Right kidney (tissue), 9 donors: Measurements from ENCODE around the gene TNFAIP8L3.
"Not testable (repeated sequence)": the region's sequence is repeated elsewhere in the genome, so short reads cannot be mapped to it uniquely, and the experiment has no call there.

Experiments
- DNase-seq: peaks from one replicate; pipeline ENCODE4 v3.0.0-alpha.2; 2016
- long read RNA-seq, 8 donors: transcript quantifications; one replicate each; lab custom pipeline, GENCODE V29; 2026

Gene TNFAIP8L3
- long read RNA-seq, donor 1 = 0 reads
- long read RNA-seq, donor 2 = 0 reads
- long read RNA-seq, donor 3 = 0 reads
- long read RNA-seq, donor 4 = 0 reads
- long read RNA-seq, donor 5, partial matches to known transcripts = 0 of 2 reads
- long read RNA-seq, donor 5, other reads (novel, unspliced or antisense) = 0 of 2 reads
- long read RNA-seq, donor 6, partial matches to known transcripts = 0 of 1 reads
- long read RNA-seq, donor 6, other reads (novel, unspliced or antisense) = 0 of 1 reads
- long read RNA-seq, donor 7 = 0 reads
- long read RNA-seq, donor 8 = 0 reads

DNA sequence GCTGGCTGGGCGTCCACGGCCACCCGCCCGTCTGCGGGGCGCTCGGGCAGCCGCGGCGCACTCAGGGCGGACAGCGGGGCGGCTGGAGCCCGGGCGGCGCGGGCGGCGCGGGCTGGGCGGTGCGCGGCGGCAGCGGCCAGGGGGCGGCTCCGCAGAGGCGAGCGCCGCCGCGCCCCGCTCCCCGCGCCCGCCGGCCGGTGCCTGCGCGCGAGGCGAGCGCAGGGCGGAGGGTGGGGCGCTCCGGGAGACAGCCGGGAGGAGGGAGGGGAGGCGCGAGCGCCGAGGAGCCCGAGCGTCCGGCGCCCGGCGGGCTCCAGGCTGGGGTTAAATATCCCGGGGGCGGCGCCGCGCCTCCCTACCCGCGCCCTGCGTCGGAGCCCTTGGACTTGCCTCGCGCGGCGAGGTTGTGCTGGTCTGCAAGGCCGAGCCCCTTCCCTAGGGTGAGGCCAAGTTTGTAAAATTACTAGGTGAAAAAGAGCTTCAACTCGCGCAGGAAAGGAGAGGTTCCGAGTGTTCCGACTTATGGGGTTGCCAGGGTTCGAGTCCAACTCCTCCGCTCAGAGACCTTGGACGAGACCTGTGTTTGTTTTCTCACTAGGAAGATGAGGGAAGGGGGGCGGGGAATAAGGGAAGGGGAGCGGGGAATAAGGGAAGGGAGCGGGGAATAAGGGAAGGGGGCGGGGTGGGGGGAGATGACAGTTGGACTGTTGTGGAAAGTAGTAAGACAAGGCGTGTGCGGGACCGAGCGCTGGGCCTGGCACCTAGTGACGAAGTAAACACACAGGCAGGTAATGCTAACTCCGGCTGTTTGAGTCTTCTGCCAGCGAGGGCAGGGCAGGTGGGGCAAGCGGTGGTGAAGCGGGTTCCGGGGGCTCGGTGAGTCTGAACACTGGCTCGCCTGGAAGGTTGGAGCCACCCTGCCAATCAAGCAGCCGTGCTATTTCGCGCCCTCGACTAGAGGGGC lies at the start of gene TNFAIP8L3:
TNFAIP8L3 (minus strand) TSS at position 301 of the 964 bp plus-strand sequence. CDS start 311 bp downstream, outside the sequence.
- peak; percentile 56 for DNase-seq

DNA sequence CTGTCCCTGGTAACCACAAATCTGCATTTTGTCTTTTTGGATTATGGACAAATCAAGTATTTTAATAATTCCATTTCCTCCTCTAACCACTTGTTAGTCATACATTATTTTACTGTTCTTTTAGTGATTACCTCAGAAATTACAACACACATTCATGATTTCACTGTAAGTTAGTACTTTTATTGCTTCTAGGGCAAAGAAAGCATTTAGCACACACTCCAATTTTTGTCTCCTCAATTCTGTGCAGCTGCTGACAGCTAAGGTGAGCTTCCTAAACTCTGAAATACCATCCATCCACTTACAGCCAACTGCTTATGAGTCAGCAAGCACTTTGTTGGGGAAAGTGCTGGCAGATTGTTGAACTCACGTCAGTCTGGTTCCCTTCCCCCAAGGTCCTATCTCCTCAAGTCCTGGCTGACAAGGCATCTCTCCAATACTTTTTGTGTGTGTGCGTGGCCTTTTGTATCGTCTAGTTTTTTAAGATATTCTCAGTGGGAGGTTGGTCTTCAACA lies 49.4 kb upstream of the TNFAIP8L3 start:
- no peak for DNase-seq

DNA sequence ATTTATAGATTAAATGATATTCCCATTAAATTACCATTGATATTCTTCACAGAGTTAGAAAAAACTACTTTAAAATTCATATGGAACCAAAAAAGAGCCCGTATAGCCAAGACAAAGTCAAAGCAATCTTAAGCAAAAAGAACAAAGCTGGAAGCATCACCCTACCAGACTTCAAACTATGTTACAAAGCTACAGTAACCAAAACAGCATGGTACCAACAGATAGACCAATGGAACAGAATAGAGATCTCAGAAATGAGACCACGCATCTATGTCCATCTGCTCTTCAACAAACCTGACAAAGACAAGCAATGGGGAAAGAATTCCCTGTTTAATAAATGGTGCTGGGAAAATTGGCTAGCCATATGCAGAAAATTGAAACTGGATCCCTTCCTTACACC lies 45.6 kb upstream of the TNFAIP8L3 start:
- DNase-seq = not testable (repeated sequence)

DNA sequence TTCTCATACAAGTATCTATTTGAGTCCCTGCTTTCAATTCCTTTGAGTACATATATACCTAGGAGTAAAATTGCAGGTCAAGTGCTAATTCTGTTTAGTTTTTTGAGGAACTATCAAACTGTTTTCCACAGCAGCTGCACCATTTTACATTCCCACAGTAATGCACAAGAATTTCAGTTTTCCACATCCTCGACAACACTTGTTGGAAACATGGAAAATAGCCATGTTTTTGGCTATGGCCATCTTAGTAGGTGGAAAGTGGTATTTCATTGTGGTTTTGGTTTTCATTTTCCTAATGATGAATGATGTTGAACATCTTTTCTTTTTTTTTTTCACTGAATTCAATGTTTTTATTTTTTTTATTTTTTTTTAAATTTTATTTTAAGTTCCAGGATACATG lies 44.4 kb upstream of the TNFAIP8L3 start:
- DNase-seq = no peak

DNA sequence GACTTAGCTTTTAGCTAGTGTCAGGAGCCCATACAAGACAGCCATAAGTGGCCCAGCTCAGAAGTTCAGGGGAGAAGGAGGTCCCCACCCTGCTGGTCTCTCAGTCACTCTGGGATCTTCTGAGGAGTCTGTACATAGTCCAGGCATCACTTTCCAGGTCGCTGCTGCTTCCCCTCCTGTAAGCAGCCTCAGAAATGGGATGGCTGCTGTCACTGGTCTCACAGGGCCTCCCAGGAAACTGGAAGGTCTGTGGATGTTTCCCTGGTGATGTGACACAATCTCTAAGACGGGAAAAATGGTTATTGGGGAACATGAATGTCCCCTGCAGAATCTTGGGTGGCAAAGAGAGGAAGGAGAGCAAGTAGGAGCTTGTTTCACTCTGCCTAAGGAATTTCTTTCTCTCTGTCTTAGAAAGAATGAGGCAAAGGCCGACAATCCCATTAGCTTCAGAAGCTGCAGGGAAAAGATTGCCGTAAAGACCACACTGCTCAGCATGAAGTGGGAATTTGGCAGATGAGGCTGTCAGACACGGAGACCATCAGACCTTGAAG lies 43.2 kb upstream of the TNFAIP8L3 start:
- no peak for DNase-seq

DNA sequence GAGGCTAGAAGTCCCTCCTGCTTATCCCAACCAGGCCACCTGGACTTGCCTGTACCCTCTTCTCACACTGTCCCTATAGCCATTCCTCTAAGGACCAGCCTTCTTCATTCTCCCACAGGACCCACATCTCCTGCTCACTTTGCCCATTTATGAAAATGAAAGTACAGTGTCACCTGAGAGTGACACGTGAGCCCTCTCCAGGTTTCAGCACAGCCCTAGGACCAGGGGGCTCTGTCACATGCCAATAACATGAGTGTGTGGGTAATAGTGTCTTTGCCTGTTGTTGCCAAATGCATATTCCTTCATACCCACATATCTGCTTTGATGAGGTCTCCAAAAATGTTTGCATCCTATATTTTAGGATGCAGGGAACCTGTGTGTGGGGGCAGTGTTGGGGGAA lies 42.3 kb upstream of the TNFAIP8L3 start:
- no peak for DNase-seq

DNA sequence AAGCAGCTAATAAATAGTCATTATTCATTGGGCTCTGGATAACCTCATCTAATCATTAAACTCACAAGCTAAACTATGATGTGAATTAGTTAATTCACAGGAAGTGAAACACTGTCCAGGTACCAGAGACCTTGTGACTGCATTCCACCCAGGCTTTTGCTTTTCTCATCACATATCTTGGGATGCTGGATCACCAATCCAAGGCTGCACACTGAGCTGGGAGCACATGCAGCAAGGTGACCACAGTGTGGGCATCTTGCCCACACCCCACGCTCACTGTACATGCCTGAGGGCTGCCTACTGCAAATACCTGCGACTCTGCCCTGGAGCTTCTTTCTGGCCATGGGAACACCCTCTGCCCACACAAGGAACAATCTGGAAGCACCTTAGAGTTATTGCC lies 40.6 kb upstream of the TNFAIP8L3 start:
- DNase-seq = no peak

DNA sequence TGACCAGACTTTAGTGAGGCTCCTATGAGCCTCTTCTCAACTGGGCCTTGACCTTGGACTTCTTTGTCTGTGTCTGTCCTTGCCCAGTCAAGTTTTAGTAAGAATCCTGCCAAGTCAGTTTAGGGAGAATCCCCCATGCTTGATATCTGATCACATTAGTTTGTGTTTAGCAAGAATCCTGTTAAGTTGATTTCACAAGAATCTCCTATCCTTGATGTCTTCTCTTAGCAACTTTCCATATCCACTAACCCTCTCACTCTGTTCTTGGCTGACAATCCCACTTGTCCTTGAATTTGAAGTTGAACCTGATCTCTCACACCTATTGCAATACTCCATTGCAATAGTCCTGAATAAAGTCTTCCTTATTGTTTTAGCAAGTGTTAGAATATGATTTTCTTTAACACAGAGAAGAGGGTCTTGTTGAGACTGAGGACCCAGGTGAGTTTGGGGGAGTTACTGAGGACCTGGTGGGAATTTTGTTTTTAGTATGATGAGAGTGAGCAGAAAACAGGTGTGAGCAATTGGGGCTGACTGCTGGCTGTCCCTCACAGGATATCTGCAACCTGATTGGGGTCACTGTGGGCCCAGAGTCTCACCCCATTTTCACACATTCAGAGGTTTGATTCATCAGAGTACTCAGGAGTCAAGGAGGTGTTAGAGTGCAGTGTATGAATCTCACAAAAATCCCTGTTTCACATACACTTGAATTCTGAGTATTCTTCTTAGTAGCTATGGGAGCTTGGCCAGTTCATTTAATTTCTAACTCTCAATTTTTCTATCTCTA lies 39.9 kb upstream of the TNFAIP8L3 start:
- no peak for DNase-seq

DNA sequence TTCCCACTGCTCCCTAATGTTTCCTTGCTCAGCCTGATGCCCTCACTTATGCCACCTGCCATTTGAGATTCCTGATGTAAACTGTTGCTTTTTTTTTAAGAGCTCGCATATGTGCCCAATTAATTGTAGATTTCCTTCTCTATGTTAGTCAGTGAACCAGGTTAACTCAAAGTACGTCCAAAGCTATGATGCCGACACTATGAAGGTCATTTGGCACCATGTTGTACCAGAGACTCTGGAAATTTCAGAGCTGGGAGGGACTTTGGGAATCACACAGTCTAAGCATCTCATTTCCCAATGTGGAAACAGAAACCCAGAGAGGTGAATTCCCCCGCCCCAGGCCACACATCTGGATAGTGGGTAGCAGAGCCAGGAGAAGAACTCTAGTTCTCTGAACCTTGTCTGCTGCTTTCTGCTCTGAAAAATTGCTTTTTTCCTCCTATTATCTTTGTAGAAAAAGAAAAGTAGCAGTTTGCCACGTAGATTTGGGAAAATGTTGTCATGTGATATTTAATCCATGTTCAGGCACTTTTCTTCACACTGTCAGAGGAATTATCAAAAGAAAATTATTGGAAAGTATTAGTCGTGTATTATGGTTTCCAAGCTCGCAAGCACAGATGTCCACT lies 38.5 kb upstream of the TNFAIP8L3 start:
- no peak for DNase-seq

DNA sequence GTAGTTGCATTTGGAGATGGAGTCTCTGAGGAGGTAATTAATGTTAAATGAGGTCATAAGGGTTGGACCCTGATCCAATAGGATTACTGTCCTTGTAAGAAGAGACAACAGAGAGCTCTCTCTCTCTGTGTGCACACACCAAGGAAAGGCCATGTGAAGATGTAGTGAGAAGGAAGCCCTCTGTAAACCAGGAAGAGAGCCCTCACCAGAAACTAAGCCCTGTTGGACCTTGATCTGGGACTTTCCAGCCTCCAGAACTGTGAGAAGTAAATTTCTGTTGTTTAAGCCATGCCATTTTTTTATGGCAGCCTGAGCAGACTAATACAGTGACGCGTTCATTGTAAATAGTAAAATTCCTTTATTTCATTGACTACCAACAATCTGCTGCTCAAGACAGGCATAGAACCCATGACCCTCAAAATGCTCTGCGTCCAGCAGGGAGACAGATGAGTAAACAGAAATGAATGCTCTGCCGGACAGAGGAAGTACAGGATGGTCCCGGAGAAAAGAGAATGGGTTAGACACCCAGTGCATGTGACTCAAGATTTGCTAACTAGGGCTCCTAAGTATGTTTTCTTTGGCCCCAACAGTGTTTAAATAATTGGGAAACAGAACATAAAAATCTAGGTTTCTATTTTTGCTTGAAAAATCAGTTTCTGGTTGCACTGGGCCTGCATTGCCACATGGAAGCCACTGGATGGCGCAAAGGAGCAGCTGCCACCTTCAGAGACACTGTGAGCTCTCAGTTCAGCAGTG lies 37.9 kb upstream of the TNFAIP8L3 start:
- DNase-seq = no peak

DNA sequence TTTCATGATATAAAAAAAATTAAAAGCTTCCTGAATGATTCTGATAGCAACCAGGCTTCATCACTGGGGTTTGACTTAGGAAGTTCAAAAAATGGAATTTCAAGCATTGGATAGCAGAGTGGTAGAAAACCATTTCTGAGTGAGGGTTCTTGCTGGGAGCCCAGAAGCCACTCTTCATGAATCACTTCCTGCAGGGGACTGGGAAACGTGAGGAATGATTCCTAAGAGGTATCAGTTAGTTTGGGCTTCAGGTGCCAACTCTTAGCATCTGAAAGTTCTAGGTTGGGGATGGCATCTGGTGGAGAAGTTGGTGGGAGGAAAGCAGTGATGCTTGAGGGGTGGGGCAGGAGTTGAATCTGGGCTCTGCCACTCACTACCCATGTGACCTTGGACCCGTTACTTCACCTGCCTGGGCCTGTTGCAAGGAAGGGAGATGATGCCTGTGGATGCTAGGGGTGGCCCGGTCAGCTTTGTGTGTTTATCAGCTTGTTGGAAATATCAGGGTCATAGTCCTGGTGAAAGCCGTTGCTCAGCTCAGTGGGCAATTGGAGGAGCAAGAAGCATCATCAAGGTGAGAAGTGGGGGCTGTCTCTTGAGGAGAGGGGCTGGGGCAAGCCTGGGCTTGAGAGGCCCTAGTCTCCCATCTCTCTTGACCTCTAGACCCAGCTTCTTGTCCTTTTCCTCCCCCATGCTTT lies 37.0 kb upstream of the TNFAIP8L3 start:
- DNase-seq = no peak

DNA sequence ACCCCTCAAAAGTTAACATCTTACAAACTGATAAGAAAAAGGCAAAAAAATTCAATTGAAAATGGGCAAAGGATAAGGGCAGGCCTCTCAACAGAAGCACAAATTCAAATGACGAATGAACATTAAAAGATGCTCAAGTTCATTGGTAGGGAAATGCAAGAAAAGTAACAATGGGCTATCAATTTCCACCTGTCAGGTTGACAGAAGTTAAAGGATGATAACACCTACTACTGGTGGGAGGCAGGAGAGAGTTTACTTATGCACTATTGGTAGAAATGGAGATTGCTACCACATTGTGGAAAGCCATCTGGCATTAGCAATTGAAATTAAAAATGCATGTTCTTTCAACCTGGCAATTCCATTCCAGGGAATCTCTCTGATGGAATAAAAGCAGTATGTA lies 35.6 kb upstream of the TNFAIP8L3 start:
- no peak for DNase-seq

DNA sequence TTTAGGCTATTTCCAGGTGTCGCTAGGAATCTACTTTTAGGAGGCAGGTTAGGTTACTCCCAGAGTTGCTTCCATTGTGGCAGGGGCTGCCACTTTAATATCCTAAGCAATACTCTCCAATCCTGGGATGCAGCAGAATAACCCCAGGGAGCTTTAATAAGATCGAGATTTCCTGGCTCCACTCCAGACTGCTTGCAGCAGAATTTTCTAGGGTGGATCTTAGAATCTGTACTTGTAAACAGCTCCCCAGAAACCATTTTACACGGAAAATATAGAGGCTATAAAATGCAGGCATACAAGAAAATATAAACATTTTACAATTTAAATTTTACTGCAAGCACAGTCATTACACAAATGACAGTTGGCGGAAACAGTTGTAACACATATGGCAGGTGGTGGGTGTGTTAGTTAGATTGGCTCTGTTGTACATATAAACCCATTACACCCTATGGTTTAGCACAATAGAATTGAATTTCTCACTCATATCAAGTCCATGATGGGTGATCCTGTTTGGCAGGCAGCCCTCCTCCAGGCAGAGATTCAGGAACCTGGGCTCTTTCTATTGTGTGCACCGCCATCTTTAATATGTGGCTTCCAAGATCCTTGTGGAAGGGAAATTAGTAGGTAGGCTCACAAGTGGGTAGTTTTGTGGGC lies 35.0 kb upstream of the TNFAIP8L3 start:
- no peak for DNase-seq

DNA sequence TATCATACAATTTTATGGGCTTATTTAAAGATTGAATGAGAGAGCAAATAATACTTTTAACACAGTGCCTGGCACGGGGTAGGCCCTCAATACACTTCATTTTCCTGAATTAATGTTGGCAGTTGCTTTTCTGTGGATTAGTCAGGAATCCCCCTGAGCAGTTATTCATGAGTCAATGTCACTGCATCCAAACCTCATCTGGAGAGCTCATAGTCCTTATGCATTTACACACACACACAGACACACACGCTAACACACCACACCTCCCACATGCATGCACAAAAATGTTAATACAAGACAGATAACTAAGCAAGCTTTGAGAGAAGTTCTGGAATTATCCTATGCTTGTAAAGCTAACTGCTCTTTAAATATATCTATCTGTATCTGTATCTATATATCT lies 34.0 kb upstream of the TNFAIP8L3 start:
- no peak for DNase-seq

DNA sequence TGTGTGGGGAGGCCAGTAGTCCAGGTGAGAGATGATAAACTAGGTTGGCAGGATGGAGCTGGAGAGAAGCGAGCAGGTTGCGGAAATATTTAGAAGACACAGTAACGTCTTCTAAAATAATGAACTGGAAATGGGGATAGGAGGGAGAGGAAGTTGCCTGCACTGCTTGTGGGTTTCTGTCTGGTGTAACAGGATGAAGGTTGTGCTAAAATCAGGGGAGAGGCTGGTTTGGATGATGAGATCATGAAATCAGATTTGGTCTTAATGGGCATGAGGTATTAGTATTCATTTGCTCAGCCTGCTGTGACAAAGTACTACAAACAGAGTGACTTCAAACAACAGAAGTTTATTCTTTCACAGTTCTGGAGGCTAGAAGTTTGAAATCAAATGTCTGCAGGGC lies 32.1 kb upstream of the TNFAIP8L3 start:
- DNase-seq = no peak

DNA sequence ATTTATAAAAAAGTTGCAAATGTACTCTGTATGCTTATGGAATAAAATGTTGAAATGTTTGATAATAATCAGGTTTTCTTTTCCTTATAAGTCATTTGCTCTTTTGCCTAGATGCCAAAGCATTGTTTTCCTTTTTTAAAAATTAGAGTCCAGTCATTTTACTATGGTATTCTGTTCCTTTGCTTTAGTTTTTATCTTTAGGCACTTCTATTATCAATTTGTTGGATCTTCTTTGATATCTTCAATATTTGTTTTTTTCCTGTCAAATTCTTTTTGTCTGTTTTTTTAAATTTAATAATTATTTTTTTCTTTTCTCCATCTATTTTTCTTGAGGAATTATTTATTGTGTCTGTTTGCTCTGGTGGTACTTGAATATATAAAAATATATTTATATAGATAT lies 28.3 kb upstream of the TNFAIP8L3 start:
- not testable (repeated sequence) for DNase-seq

DNA sequence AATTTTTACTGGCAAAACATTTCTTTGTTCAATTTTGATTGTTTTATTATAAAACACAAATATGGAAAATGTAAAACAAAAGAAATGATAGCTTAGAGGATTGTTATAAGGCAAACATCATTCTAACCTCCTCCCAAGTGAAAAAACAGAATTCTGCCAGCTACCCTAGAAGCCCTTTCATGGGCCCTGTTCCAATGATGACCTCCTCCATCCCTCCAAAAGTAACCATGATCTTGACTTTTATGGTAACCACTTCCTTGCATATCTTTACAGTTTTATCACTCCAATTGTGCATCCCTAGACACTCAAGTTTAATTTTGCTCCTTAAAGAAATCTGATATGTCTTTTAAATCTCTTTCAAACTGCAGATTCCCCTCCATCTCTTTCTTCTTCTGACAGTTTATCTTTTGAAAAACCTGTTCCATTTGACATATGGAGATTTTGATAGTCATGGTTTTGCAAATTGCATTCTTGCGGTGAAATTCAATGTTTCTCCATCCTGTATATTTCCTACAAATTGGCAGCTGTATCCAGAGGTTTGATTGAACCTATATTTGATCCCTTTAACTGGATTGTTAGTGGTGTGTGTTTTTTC lies 27.0 kb upstream of the TNFAIP8L3 start:
- DNase-seq = no peak

DNA sequence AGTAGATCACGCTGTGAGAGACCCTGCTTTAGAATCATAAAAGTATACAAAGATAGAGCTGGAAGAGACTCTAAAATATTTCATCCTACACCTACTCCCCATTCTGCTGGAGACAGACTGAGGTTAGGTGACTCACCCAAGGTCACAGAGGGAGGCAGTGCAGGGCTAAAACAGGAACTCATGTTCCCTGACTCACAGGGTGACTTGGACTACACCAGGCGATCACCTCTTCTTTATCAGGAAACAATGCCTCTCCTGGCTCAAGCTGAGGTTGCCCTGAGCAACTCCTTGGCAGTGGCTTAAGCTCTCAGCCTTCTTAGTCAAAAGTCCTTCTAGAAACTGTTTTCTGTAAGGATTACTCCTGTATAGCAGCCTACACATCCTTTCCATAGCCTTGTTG lies 26.4 kb upstream of the TNFAIP8L3 start:
- no peak for DNase-seq

DNA sequence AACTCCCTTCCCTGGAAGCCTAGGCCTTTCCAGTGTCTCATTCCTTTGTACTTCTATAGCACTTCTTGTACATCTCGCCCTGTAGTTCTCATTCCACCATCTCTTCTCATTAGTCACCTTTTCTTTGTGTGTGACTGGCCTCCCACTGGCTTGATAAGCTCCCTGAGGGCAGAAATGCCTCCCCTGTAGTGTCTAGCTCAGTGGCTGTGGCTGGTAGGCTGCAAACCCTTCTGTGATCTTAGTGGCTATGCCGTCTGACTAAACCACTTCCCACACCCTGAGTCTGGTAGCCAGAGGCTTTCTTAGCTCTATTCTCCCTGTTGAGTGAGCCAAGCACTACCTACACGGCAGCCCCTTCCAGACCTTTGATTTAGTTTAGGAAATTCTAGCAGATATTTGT lies 24.4 kb upstream of the TNFAIP8L3 start:
- no peak for DNase-seq
